BJ (cell line): ENCODE measurements around the gene SMCO2. TPM values are rescaled to one million over a fixed set of nuclear protein-coding genes. Genes with fewer than 3 reads are reported as not detected.

Source experiments
- CTCF ChIA-PET: fragments of 350-600 bp; formaldehyde crosslinking; extraction: SDS; loops from one replicate; lab custom pipeline; 2021; ENCODE audit warnings: antibody characterized with exemption, inconsistent platforms; lab: Yijun Ruan, JAX
- POLR2A ChIA-PET: fragments of 300-600 bp; sonication (Branson Sonifier 250); formaldehyde crosslinking; extraction: SDS; loops from one replicate; lab custom pipeline; 2021; ENCODE audit warnings: antibody characterized with exemption; lab: Charles Lee
- DNase-seq: peaks from one replicate; pipeline ENCODE4 v3.0.0-alpha.2; 2011; ENCODE audit warnings: low read depth
- H3K27me3 ChIP-seq: 2 replicates; pipeline ENCODE4 v1.6.0; 2011; ENCODE audit warnings: low read length; ENCODE audit not compliant: control insufficient read depth, insufficient read depth
- H3K36me3 ChIP-seq: 2 replicates; pipeline ENCODE4 v1.5.1; 2011; ENCODE audit warnings: low read length; ENCODE audit not compliant: control insufficient read depth, insufficient read depth
- H3K4me3 ChIP-seq: 2 replicates; pipeline ENCODE4 v1.5.1; 2011; ENCODE audit warnings: low read depth, mild to moderate bottlenecking, control low read depth, low read length
- polyA plus RNA-seq: library from polyadenylated mRNA; depleted of rRNA; stranded (reverse); fragments of >200 nt; gene quantifications from 2 replicates; pipeline ENCODE4 v1.2.3, GENCODE V29; 2011
- TF ChIP-seq, protein P1 (sequence below): IDR thresholded peaks from 2 replicates; pipeline ENCODE4 v1.5.1; 2011; ENCODE audit warnings: low read depth, mild to moderate bottlenecking, control low read depth, inconsistent platforms, low read length, moderate library complexity; ENCODE audit not compliant: insufficient read depth

The SMCO2 gene
- polyA plus RNA-seq, 1 experiment, result 0.09 TPM

DNA sequence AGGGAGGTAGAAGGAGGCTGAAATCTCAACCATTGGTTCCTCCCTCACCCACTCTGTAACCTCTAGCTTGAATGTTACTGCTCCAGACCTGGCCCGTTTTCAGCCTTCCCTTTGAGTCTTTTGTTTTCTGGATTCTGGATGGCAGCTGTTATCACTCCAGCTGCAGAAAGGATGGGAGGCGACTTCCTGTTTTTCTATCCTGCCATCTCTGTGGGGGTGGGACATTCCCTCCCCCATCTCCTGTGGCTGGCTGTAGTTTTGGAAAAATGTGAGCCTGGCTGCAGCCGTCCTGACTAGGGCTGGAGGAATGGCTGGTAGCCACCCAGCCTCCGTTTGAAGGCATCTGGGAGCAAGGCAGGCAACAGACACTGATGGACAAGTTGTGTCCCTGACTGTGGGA is 74.5 kb downstream of the SMCO2 start:
- H3K36me3 ChIP-seq, result no peaks in the 10 kb centered on the region
- ChIA-PET POLR2A (no interaction called here), CTCF (no interaction called here)
- DNase-seq, result no peak
- TF ChIP-seq, protein P1, sequence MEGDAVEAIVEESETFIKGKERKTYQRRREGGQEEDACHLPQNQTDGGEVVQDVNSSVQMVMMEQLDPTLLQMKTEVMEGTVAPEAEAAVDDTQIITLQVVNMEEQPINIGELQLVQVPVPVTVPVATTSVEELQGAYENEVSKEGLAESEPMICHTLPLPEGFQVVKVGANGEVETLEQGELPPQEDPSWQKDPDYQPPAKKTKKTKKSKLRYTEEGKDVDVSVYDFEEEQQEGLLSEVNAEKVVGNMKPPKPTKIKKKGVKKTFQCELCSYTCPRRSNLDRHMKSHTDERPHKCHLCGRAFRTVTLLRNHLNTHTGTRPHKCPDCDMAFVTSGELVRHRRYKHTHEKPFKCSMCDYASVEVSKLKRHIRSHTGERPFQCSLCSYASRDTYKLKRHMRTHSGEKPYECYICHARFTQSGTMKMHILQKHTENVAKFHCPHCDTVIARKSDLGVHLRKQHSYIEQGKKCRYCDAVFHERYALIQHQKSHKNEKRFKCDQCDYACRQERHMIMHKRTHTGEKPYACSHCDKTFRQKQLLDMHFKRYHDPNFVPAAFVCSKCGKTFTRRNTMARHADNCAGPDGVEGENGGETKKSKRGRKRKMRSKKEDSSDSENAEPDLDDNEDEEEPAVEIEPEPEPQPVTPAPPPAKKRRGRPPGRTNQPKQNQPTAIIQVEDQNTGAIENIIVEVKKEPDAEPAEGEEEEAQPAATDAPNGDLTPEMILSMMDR, result no peak
- no peak overlapping the region for H3K4me3 ChIP-seq
- H3K27me3 ChIP-seq, result no peaks in the 10 kb centered on the region

DNA sequence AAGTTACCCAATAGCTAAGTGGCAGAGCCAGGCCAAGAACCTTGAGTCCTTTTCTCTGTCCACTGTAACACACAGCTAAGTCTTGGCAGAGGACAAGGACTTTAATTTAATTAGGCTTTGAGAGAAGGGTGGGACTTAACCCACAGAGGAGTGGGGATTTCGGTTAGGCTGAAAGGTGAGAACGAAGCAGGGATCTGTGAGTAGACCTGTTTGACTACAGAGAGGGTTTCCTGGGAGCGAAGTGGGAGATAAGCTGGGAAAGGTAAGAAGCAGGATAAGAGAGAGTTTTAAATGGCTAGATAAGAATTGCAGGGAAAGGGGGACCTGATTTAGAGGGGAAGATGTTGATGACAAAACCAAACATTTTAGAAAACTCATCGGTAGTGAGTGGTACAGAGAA is 75.4 kb downstream of the SMCO2 start:
- Histone ChIP-seq H3K36me3 (no peaks in the 10 kb centered on the region), H3K4me3 (no peak overlapping the region), H3K27me3 (no peaks in the 10 kb centered on the region)
- TF ChIP-seq, protein P1, result no peak
- ChIA-PET POLR2A (no interaction called here), CTCF (no interaction called here)
- DNase-seq, result no peak

DNA sequence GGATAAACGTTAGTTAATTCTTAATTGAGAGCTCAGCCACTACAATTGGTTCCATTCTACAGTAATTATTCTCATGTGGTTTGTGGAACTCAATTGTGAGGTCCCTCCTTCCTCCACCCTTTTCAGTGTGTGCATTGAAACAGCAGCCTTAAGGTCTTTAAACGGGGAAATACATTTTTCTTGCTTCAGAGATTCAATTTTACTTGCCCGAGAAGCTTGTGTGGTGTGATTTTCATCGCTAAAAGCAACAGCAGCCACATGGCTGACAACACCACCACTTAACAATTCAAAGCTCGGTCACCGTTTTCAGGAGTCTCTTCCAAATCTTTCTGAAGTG is 76.7 kb downstream of the SMCO2 start:
- no peak for DNase-seq

DNA sequence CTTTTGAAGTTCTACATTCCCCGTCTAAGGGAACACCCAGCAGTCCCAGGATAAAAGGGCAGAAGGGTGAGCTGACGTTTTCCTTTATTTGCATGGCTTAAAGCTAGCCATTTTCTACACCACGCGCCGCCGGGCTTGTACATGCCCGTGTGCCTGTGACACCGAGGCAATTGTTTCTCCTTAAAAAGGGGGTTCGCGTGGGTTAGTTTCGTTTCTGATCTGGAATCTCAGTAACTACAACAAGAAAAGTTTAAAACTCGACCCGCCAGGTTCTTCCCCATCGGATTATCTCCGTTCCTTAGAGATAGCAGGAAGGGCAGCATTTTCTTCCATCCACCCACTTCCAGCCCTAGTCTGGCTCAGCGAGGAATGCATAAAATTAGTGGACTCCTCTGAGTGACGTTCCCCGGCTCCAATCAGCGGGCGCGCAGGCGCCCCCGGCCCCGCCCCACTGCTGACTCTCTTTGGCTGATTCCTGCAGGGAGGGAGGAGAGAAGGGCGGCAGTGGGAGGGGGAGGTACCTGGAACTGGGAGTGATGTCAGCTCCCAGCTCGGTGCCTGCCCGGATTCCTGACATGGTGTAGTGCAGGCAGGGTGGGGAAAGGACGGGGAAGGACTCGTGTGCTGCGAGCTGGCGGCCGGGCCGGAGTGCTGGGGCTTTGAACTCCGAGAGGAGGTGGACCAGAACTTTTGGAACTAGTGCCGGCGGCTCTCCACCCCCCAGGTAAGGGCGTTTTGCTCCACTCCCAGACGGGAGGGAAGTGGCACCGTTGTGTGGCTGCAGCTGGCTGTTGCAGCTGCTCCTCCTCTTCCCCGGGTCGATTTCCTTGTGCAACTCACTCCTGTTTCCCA is 77.3 kb downstream of the SMCO2 start, which contains the start of gene PPFIBP1:
PPFIBP1 (plus strand) TSS at position 565 of the 852 bp plus-strand sequence. CDS start 109,191 bp downstream, outside the sequence.
- H3K36me3 ChIP-seq, result no peaks in the 10 kb centered on the region
- ChIA-PET POLR2A (interaction anchor here (0.6 to 1.5 kb wide), 2 partner anchors 10 to 18 kb away, joined by 3 read pairs; no protein-coding TSS in a partner anchor), CTCF (interaction anchor here (0.6 to 2.5 kb wide), 15 partner anchors 9 to 131 kb away, joined by 3 to 14 read pairs (median 4); no protein-coding TSS in a partner anchor)
- H3K27me3 ChIP-seq, result no peaks in the 10 kb centered on the region
- TF ChIP-seq, protein P1, result peak; percentile 43
- peak within 1 kb of the TSS; percentile 88 for H3K4me3 ChIP-seq
- DNase-seq, result peak; percentile 95

More for the DNA sequence above, 76.7 kb downstream of the SMCO2 start:
- CTCF ChIA-PET, result interaction anchor here (1.5 to 2.5 kb wide), 5 partner anchors 15 to 130 kb away, joined by 4 to 14 read pairs (median 9); no protein-coding TSS in a partner anchor
- H3K36me3 ChIP-seq, result no peaks in the 10 kb centered on the region
- TF ChIP-seq, protein P1, result no peak
- POLR2A ChIA-PET, result interaction anchor here (0.6 to 1.5 kb wide), 3 partner anchors 9 to 984 kb away, joined by 3 read pairs; no protein-coding TSS in a partner anchor
- H3K27me3 ChIP-seq, result no peaks in the 10 kb centered on the region
- H3K4me3 ChIP-seq, result peak overlapping the region; percentile 88

DNA sequence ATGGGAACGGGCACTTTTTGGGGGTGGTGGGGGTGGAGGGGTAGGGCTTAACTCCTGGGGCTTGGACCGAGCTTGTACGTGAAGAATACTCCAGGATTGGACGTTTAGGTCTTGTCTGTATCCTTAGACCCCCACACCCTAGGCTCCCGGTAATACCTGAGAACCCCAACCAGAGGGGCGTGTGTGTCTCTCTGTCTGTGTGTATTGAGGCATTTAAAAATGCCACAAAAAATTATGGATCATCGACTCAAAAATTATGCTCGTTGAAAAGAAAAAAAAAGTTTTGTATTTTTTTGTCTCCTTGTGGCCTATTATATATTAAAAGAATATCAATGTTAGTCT is 77.9 kb downstream of the SMCO2 start:
- ChIA-PET CTCF (interaction anchor here (0.6 to 2.5 kb wide), 15 partner anchors 8 to 128 kb away, joined by 3 to 14 read pairs (median 4); no protein-coding TSS in a partner anchor), POLR2A (interaction anchor here (1.5 kb wide), 1 partner anchor 11 kb away, joined by 3 read pairs; no protein-coding TSS in a partner anchor)
- DNase-seq, result no peak
- H3K36me3 ChIP-seq, result no peaks in the 10 kb centered on the region
- no peaks in the 10 kb centered on the region for H3K27me3 ChIP-seq
- peak overlapping the region; percentile 88 for H3K4me3 ChIP-seq
- TF ChIP-seq, protein P1, result no peak
